Small intestine (tissue), 7 donors: ENCODE data around the gene FOLR1. TPM values are rescaled to one million over a fixed set of nuclear protein-coding genes. Genes with fewer than 3 reads are reported as not detected.

Experiments used
- DNase-seq, 2 donors: peaks; one replicate each; pipeline versions ENCODE4 v3.0.0 to v3.0.0-alpha.2; 2013
- FAIRE-seq: peaks from 2 replicates; lab custom pipeline; 2012; peaks lifted over from hg19 to GRCh38; lab: Jason Lieb, UNC
- H3K27ac ChIP-seq, 3 donors: one replicate each; pipeline ENCODE4 v1.5.1; 2013; ENCODE audit warnings: low read length in 2 of 3, mild to moderate bottlenecking in 2 of 3, control low read depth in 1 of 3, inconsistent platforms in 1 of 3, low read depth in 1 of 3, moderate library complexity in 1 of 3
- H3K27me3 ChIP-seq, 3 donors: one replicate each; pipeline ENCODE4 v1.6.1; 2013; ENCODE audit warnings: low read length in 3 of 3, inconsistent platforms in 1 of 3; ENCODE audit not compliant: control insufficient read depth in 3 of 3, insufficient read depth in 3 of 3
- H3K36me3 ChIP-seq, 3 donors: one replicate each; pipeline ENCODE4 v1.6.1; 2013; ENCODE audit warnings: low read length in 3 of 3, inconsistent platforms in 1 of 3, low read depth in 1 of 3, mild to moderate bottlenecking in 1 of 3, moderate library complexity in 1 of 3; ENCODE audit not compliant: control insufficient read depth in 3 of 3, insufficient read depth in 2 of 3
- H3K4me1 ChIP-seq, 3 donors: one replicate each; pipeline ENCODE4 v1.6.1; 2013; ENCODE audit warnings: low read length in 2 of 3, inconsistent platforms in 1 of 3, low read depth in 1 of 3, mild to moderate bottlenecking in 1 of 3, moderate library complexity in 1 of 3; ENCODE audit not compliant: control insufficient read depth in 3 of 3, insufficient read depth in 2 of 3
- H3K4me3 ChIP-seq, 3 donors: one replicate each; pipeline ENCODE4 v1.5.1; 2013; ENCODE audit warnings: low read length in 3 of 3, control low read depth in 1 of 3, inconsistent platforms in 1 of 3, low read depth in 1 of 3, mild to moderate bottlenecking in 1 of 3, moderate library complexity in 1 of 3
- H3K9me3 ChIP-seq, 2 donors: one replicate each; pipeline ENCODE4 v1.6.1; 2013; ENCODE audit warnings: low read depth in 1 of 2, low read length in 1 of 2; ENCODE audit not compliant: control insufficient read depth in 2 of 2, insufficient read depth in 1 of 2
- WGBS, 3 donors: extraction: QIAGEN DNeasy Blood & Tissue Kit; methylation state at CpG; one replicate each; pipeline ENCODE4 v1.1.7; 2013; 5-methylcytosine and 5-hydroxymethylcytosine counted together
- polyA plus RNA-seq, 4 donors: library from polyadenylated mRNA; stranded (reverse) in 3 of 4; unstranded in 1 of 4; fragments of 200-250 nt in 3 of 4; fragments of 120-200 nt in 1 of 4; gene quantifications; one replicate each; pipeline versions ENCODE4 v1.2.1 to v1.2.3, GENCODE V29; 2013
- donor health status: healthy with polysubstance abuse.
- donor health status: control.
- donor health status: control.
- donor health status: Bipolar disorder and iron deficiency.
- donor health status: healthy.

FOLR1 gene
- polyA plus RNA-seq, 4 donors: 0.19 to 2.5 TPM; not detected in 2

GRCh38 chr11:72222106-72222891 lies 30.4 kb downstream of the FOLR1 start:
- WGBS, 3 donors: 62 to 67% (median 66%) methylated on average over 6 of the region's 6 CpGs
- peaks cover 2 to 21% (median 8%) of the 10 kb centered on the region in 3 donors for H3K4me1 ChIP-seq
- DNase-seq (peak in 1 of 2 donors; percentile 46), FAIRE-seq (no peak)
- H3K27ac ChIP-seq: peak overlapping the region; percentile 36 to 99 (median 95)
- H3K27me3 ChIP-seq: no peaks in the 10 kb centered on the region
- H3K36me3 ChIP-seq: peaks cover 0 to 9% (median 4%) of the 10 kb centered on the region in 3 donors
- no peaks in the 10 kb centered on the region for H3K9me3 ChIP-seq
- H3K4me3 ChIP-seq: peak overlapping the region; percentile 91 to 94 (median 92)

GRCh38 chr11:72222907-72223614 lies 31.1 kb downstream of the FOLR1 start:
- FAIRE-seq (no peak), DNase-seq (peak; percentile 95 to 97)
- Histone ChIP-seq H3K27me3 (no peaks in the 10 kb centered on the region), H3K9me3 (no peaks in the 10 kb centered on the region), H3K4me1 (peaks cover 2 to 21% (median 8%) of the 10 kb centered on the region in 3 donors), H3K4me3 (peak overlapping the region; percentile 91 to 94 (median 92)), H3K27ac (peak overlapping the region; percentile 95 to 99 (median 97)), H3K36me3 (peaks cover 0 to 16% (median 6%) of the 10 kb centered on the region in 3 donors)
- WGBS, 3 donors: 0 to 1% (median 1%) methylated on average over 44 to 47 of the region's 47 CpGs

- peak overlapping the region; percentile 91 to 94 (median 92) for H3K4me3 ChIP-seq
- FAIRE-seq (no peak), DNase-seq (peak; percentile 73 to 87)
- no peaks in the 10 kb centered on the region for H3K9me3 ChIP-seq
- H3K27ac ChIP-seq: peak overlapping the region; percentile 95 to 99 (median 97)
- H3K27me3 ChIP-seq: no peaks in the 10 kb centered on the region
- H3K4me1 ChIP-seq: peaks cover 2 to 21% (median 8%) of the 10 kb centered on the region in 3 donors
- WGBS, 3 donors: 0 to 1% (median 0%) methylated on average over 52 to 84 of the region's 84 CpGs
- peaks cover 2 to 25% (median 6%) of the 10 kb centered on the region in 3 donors for H3K36me3 ChIP-seq
Measured at GRCh38 chr11:72223615-72224563, 31.9 kb downstream of the FOLR1 start.

GRCh38 chr11:72224564-72225410 lies 32.8 kb downstream of the FOLR1 start, which contains the start of gene INPPL1:
Gene INPPL1 (plus strand): TSS chr11:72224767. CDS start chr11:72224985, 218 bp downstream.
- FAIRE-seq (no peak), DNase-seq (peak; percentile 53 to 72)
- Histone ChIP-seq H3K27ac (peak within 1 kb of the TSS; percentile 95 to 99 (median 97)), H3K9me3 (no peaks in the 10 kb centered on the region), H3K4me3 (peak within 1 kb of the TSS; percentile 91 to 94 (median 92)), H3K4me1 (peaks cover 2 to 21% (median 8%) of the 10 kb centered on the region in 3 donors), H3K27me3 (no peaks in the 10 kb centered on the region), H3K36me3 (peaks cover 6 to 34% (median 9%) of the 10 kb centered on the region in 3 donors)
- 1% methylated on average over 28 to 81 of the region's 81 CpGs for WGBS, 3 donors

GRCh38 chr11:72225411-72225951 lies 33.5 kb downstream of the FOLR1 start:
- peak overlapping the region; percentile 66 to 94 (median 92) for H3K4me3 ChIP-seq
- DNase-seq (peak in 1 of 2 donors; percentile 10), FAIRE-seq (no peak)
- 13 to 17% (median 14%) methylated on average over 11 of the region's 11 CpGs for WGBS, 3 donors
- peaks cover 2 to 21% (median 8%) of the 10 kb centered on the region in 3 donors for H3K4me1 ChIP-seq
- H3K27ac ChIP-seq: peak overlapping the region in 1 of 3 donors; percentile 45
- no peaks in the 10 kb centered on the region for H3K27me3 ChIP-seq
- no peaks in the 10 kb centered on the region for H3K9me3 ChIP-seq
- H3K36me3 ChIP-seq: peaks cover 6 to 41% (median 12%) of the 10 kb centered on the region in 3 donors

- H3K9me3 ChIP-seq: no peaks in the 10 kb centered on the region
- DNase-seq: no peak
- FAIRE-seq: no peak
- H3K36me3 ChIP-seq: peaks cover 9 to 53% (median 18%) of the 10 kb centered on the region in 3 donors
- H3K4me1 ChIP-seq: peaks cover 2 to 21% (median 8%) of the 10 kb centered on the region in 3 donors
- no peak overlapping the region for H3K27ac ChIP-seq
- no peak overlapping the region for H3K4me3 ChIP-seq
- H3K27me3 ChIP-seq: no peaks in the 10 kb centered on the region
- WGBS, 3 donors: 65 to 82% (median 75%) methylated on average over 5 of the region's 5 CpGs
Measured at GRCh38 chr11:72226701-72227100, 34.8 kb downstream of the FOLR1 start.
